Occipital lobe (tissue), 2 donors: Measurements from ENCODE around the gene LMNA. TPM values are rescaled to one million over a fixed set of nuclear protein-coding genes. Genes with fewer than 3 reads are reported as not detected.
"Not testable (repeated sequence)": the region's sequence is repeated elsewhere in the genome, so short reads cannot be mapped to it uniquely, and the experiment has no call there.

ENCODE experiments used
- DNase-seq: peaks from one replicate; lab custom pipeline; 2025; lab: John Stamatoyannopoulos, UW
- total RNA-seq: library from RNA; depleted of rRNA; stranded (reverse); fragments of >200 nt; gene quantifications from one replicate; pipeline ENCODE4 v1.2.3, GENCODE V29; 2014

Gene LMNA
- total RNA-seq, result 18.1 TPM

DNA sequence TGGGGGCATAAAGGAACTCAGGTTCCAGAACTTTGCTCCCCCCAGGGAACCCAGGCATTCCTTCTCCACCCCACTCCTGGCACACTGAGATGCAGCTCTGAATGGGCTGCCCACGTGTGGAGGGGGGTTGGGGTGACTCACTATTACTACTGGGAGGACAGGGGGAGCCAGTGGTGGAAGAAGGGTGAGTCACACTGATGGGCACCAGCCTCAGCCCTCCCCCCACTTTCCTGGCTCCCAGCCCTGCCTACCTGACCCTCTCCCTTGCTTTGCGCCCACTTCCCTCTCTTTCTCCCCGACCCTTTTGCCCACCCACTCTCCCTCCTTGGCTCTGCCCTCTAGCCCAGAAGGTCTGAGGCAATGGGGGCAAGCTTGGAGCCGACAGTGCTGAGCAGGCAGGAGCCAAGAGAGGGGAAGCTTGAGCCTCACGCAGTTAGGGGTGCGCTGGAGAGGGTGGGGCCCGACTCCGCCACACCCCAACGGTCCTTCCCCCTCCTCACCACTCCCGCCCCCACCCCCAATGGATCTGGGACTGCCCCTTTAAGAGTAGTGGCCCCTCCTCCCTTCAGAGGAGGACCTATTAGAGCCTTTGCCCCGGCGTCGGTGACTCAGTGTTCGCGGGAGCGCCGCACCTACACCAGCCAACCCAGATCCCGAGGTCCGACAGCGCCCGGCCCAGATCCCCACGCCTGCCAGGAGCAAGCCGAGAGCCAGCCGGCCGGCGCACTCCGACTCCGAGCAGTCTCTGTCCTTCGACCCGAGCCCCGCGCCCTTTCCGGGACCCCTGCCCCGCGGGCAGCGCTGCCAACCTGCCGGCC is at the start of gene LMNA:
Gene LMNA (plus strand): TSS at position 611 of the 818 bp plus-strand sequence. CDS start 208 bp downstream, outside the sequence.
- peak; percentile 84 for DNase-seq

DNA sequence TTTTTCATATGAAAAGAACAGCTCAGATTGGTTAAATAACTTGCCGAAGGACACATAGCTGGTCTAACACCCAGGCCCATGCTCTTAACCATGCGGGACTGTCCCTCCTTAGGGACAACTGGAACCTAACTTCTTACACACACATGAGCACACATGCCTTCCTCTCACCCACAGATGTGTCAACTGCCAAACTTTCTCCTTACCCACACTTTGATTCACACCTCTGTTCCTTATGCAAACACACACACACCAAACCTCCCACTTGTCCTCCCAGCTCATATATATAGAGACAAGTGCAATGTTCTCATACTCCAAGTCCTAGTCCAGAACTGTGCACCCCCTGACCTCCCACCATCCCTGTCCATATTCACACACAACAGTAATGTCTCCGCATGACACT is 49.3 kb upstream of the LMNA start:
- DNase-seq, result peak; percentile 17

DNA sequence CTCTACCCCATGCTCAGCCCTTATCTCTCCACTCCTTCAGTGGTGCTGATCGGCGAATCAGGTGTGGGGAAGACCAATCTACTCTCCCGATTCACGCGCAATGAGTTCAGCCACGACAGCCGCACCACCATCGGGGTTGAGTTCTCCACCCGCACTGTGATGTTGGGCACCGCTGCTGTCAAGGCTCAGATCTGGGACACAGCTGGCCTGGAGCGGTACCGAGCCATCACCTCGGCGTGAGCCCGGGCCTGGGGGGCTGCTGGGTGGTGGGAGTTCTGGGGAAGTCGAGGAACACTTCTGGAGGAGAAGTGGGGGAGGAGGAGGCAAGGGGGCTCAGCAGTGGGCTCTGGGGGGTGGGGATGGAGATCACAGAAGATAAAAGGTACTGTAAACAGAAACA is 48.6 kb upstream of the LMNA start:
- DNase-seq, result no peak

DNA sequence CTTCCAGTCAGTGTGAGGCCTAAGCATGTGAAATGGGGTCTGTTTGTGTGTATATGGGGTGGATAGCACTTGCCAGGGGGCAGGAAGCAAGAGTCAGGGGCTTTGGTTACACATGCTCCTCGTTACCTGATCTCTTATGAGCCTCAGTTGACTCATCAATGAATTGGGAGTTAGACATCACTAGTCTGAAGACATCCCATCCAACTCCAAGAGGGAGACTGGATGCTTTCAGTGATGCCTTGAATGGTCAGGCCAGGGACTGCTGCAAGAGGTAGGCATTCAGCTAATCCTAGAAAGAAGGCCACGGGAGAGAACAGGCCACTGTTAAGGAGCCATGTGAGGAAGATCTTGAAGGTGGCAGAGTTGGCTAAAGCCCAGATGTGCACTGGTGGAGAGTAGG is 47.2 kb upstream of the LMNA start:
- DNase-seq, result no peak

DNA sequence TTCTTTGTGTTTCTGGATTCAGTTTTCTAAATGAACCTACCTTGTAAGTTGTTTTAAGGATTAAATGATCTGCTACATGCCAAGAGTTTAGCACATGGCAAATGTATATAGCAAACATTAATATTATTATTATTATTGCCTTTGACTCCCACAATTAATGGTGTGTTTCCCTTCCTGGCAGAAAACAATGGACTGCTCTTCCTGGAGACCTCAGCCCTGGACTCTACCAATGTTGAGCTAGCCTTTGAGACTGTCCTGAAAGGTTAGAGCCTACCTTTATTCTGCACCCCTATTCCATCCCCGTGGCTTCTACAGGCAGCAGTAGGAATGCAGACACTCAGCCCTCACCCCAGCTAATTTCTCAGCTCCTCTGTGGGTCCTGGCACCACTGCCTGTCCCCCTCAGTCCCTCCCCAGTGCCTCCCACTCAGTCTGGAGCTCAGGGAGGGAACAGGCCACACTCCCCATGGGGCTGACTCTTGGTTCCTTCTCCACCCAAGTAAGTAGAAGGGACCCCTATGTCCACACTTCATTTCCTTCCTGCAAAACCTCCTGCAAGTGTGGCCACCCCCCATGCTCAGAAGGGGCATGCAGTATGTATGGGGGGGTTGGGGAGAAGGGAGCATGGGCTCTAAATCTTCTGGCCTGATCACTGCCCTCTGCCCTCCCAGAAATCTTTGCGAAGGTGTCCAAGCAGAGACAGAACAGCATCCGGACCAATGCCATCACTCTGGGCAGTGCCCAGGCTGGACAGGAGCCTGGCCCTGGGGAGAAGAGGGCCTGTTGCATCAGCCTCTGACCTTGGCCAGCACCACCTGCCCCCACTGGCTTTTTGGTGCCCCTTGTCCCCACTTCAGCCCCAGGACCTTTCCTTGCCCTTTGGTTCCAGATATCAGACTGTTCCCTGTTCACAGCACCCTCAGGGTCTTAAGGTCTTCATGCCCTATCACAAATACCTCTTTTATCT is 44.7 kb upstream of the LMNA start:
- no peak for DNase-seq

DNA sequence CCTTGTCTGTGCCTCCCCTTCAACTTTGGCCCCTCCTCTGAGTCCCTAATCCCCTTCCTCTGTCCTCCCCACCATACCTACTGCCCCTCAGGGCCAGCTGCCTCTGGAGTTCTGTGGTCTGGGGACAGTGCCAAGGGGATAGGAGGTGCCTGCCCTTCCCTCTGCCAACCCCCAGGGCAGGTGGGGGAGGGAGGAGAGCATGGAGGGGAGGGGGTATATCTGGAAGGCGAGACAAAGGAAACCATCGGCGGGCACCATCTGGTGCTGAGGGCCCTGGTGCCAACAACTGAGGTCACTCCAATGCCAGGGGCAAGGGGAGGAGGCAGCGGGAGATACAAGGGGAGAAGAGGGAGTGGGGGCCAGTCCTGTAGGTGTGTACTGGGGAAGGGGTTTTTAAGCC is 44.0 kb upstream of the LMNA start:
- DNase-seq, result no peak

DNA sequence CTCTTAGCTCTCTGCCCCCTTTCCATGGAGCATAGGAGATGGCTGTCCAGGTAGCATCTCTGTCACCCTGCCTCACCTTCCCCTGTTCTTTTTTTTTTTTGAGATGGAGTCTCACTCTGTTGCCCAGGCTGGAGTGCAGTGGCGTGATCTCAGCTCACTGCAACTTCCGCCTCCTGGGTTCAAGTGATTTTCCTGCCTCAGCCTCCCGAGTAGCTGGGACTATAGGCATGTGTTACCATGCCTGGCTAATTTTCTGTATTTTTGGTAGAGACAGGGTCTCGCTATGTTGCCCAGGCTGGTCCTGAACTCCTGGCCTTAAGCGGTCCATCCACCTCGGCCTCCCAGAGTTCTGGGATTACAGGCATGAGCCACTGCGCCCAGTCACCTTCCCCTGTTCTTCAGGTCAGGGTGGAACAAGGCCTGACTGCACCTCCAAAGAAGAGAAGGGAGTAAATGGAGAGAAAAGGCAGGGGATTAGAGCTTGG is 43.1 kb upstream of the LMNA start:
- not testable (repeated sequence) for DNase-seq

DNA sequence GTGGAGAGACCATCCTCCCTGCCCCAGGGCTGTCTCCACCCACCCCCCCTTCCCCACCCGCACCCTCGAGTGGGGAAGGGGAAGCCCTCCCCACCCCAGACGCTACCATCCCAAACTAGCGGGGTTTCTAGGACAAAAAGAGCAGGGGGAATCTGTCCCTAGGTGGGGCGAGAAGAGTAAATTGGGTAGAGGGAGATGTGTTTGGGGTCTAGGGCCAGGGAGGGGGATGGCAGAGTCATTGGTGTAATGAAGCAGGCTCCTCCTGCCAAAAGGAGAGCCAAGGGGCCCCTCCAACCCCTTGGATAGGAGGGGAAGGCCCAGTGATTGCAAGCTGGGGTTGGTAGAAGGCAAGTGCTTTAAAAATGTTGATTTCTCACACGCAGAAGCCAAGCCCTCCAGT is 42.3 kb upstream of the LMNA start:
- no peak for DNase-seq

DNA sequence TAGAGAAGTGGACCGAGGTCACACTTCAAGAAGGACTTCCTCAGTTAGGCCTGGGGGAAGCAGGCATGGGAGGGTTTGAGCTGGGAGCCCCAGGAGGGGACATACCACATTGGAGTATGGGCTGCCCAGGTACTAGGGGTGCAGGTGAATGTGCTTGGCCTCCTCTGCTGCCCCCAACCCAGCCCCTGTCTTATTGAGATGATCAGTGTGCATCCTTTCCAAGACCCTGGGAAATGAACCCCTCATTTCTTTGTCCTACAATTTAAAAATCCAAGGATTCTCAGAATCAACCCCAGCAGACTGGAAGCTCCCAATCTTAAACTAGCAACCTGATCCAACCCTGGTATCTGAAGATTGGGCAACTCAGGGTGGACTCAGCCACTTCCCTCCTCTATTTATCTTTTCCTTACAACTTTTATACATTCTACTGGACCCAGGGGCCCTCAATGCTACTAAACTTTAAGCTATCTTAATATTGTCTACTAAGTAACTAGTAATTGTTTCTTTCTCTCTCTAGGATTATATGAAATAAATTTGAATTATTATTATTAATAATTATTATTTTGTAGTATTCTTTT is 41.3 kb upstream of the LMNA start:
- DNase-seq, result no peak

DNA sequence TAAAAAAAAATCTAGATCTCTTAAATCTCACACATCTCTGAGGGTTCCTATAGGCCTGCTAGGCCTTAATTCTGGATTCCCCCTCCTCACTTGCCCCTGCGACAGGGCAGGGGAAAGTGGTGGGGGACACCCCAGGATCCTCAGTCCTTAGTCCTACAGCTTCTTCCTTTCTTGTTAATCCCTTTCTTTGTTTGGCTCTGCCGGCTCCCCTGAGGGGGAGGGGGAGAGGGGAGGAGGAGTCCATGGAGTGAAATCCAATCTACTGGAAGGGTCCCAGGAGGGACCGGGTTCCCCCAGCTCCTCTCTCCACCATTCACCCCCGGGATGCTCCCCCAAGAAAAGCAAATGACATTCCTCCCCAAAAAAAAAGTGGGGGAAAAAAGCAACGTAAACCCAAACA is 40.8 kb upstream of the LMNA start:
- no peak for DNase-seq

DNA sequence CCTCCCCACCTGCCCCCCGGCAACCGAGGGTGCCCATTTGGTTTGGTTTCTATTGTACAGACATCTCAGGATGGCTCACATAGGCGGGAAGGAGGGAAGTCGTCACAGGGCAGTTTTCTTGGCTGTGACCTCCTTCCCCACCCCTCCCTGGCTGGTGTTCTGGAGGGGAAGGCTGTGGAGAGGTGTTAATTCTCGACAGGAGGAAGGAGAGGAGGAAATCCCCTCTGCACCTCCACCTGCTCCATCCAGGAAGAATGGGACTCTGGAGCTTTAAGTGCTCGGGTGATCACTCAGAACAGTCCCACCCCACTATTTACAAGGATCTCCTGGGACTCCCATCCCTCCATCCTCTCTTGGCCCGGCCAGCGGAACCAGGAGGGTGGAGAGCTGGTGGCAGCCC is 39.9 kb upstream of the LMNA start:
- DNase-seq, result no peak

DNA sequence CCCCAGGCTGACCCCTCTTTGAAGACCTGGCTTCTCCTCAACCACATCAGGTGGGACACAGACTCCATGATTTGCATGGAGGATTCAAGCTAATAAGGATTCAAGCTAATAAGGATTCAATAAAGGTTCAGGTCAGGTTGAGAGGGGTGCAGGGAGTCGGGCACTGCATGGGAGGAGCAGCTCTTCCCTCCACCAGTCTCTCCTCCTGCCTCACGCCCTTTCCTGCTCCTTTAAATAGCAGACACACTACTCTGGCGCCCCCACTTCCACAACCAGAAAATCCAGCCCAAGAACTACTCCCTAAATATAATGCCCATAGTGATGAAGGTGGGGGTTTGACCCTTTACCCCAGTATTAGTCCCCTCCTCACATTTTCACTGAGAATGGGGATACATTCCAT is 39.3 kb upstream of the LMNA start:
- no peak for DNase-seq

DNA sequence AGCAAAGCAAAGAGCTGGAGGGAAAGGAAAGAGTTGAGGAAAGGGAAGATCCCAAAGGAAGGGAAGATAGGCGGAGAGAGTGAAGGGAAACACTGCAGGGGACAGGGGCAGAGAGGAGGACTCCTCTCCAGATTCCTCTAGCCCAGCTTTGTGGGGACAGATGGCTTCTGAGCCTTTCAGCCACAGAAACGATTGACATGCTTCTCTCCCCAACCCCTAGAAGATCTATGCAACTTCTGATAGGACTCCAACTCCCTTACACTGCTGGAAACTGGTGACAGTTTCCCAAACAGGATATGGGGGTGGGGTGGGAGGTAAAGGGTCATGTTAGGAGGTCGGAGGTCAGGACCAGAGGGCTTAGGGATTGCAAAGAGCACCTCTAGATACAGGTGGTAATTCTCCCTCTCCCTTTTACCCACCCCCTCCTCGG is 38.7 kb upstream of the LMNA start:
- no peak for DNase-seq

DNA sequence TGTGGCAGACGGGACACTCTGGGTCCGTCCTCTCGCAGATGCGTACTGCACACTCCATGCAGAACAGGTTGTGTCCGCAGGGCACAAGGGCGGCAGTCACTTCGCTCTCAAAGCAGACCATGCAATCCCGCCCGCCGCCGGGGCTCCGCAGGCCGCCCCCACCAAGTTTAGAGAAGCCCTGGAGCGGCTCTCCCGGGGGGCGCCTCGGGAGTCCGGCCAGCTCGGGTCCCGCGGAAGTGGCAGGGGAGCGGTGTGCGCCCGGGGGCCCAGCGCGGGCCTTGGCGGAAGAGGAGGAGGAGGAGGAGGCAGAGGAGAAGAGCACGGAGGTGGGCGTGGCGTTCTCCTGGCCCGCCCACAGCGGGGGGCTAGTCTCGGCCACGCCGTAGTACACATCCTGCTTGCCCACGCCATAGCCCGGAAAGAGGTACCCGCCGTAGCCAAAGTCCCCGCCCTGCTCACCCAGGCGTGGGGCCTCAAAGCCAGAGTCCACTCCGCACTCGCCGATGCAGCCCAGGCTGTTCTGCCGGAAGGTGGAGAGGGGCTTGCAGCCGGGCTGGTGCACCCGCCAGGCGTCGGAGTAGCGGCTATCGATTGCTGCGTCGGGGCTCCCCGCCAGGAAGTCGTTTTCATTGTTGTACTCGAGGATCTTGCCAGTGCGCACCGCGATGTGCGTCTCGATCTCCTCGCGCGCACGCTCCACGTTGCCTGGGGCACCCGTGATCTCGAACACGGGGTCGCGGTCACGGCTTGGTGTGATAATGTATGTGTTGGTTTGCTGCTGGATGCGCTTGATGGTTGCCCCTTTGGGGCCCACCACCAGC is 37.7 kb upstream of the LMNA start:
- DNase-seq, result no peak

DNA sequence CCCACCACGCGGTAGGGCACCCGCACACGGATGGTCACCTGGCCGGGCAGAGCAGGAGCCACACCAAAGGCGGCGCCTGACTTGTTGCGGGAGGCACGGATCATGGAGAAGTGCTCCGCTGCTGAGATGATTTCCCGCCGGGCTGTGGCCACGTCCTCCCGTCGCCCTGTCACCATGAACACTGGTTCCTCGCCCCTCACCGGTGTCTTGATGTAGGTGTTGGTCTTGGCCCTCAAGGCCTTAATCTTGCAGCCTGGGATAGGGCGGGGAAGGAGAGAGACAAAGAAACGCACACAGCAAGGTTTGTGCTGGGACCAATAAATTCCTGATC is 37.1 kb upstream of the LMNA start:
- DNase-seq, result no peak

DNA sequence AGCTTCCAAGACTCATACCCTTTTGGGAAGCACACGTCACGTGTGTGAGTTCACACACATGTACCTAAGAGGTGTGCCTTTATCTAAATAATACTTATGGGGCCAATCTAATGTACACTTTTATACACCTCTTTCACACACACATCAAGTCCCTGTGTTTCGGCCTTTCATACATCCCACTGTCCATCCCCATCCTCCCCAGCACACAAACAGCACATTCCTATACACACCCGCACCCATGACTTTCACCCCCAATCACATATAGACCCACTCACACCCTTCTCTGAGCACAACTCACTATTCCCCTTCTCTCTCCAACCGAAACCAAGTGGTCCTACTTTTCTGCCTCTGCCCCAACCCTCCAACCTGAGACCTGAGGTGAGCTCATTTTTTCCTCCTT is 35.8 kb upstream of the LMNA start:
- DNase-seq, result no peak

DNA sequence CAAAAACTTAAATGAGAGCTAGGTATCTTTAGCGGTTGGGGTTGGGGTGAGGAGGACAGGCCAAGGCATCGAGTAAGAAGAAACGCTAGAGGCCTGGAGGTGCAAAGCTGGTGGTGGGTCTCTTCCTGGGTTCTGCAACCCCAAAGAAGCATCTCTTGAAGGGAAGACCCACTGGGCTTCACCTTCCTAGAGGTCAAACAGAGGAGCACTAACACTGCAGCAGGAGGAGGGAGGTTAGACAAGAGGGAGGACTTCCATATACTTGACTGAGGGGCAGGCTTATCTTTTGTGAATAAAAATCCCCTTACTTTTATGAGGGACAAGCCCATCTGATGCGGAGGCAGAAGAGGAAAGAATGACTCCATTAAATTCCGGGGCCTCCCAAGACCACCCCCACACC is 34.7 kb upstream of the LMNA start:
- no peak for DNase-seq

DNA sequence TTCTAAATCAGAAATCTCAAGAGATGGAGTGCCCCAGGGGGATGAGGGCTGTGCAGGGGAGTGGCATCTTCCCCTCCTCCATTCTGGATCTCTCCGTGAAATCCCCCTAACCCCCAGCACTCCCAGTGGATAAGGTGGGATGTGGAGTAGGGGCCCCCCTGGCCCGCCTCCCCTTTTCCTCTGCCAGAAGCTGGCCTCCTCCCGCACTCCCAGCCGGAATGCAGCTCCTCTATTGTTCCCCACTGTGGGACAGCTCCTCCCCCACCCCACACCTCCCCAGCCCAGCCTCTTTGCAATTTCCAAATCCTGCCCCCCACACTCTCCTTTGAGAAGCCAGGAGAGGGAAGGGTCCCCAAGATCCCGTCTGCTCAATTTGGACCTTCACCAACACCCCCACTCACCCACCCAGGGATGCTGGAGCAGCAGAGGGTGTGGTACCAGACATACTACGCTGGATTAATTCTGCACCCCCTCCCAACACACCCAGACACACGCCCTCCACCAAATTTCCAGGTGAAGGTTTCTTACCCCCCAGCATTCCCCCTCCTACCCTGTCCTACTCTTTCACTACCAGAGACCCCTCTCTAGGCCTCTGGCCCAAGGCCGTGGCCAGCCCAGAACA is 34.2 kb upstream of the LMNA start:
- no peak for DNase-seq

DNA sequence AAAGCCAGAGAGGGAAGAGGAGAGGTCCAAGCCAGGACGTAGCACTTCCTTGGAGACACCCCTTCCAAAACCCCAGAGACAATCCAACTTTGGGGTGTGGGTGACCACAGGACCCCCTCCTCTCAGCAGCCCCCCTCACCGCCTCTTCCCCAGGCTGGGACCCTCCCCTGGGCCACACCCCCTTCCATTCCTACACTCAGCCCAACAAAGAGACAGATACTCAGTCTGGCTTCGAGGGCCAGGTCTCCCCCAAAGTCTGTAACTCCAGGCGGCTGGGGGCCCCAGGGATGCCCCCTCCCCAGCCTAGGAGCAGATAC is 33.7 kb upstream of the LMNA start:
- no peak for DNase-seq

DNA sequence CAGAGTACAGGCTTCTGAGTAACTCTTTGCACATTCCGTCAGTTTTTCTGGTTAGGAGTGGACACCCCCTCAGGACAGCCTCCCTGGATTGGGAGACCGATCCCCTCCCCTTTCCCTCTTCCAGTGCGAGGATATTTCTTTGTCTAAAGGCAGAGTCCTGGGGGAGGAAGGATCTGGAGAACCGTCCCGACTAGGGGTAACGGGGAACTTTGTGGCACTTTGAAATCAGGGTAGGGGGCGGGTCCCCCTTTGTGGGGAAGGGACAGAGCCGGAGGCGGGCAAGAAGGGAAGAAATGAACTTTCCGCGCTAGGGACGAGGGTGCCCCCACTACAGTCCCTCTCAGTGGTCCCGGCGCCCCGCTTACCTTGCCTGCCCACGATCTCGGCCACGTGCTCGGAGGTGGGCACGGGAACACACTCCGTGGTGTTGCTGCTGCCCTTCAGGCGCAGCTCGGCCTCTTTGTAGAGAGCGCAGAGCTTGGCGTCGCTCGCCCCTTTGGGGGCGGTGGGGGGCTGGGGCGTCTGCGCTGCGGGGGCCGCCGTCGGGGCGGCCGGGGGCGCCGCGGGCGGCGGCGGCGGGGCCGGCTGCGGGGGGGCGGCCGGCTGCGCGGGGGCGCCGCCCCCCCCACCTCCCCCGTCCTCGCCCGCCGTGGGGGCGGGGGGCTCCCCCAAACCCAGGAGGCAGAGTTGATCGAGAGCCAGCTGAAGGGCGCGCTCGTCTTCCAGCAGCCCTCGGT is 33.2 kb upstream of the LMNA start:
- no peak for DNase-seq
